Lung (tissue), 12 donors: Measurements from ENCODE around the gene EPB41L5. TPM values are rescaled to one million over a fixed set of nuclear protein-coding genes. Genes with fewer than 3 reads are reported as not detected.
A peak's percentile ranks its signal among the peaks of the same experiment; 100 is the strongest.

ENCODE experiments used
- ATAC-seq: fragments of 200-7000 bp; cut with Tn5 transposase; one replicate; pipeline ENCODE4 v1.9.1; 2020; ENCODE audit warnings: moderate number of reproducible peaks; ENCODE audit not compliant: insufficient read depth, low FRiP score
- DNase-seq, 3 donors: peaks; one replicate each; pipeline ENCODE4 v3.0.0-alpha.2; 2013 to 2017
- H3K27ac ChIP-seq, 2 donors: one replicate each; pipeline ENCODE4 v1.5.1; 2013; ENCODE audit warnings: mild to moderate bottlenecking in 2 of 2, moderate library complexity in 2 of 2, control low read depth in 1 of 2, inconsistent platforms in 1 of 2, low read depth in 1 of 2, low read length in 1 of 2
- H3K27me3 ChIP-seq, 3 donors: one replicate each; pipeline ENCODE4 v1.5.1; 2013; ENCODE audit warnings: low read length in 2 of 3; ENCODE audit not compliant: control insufficient read depth in 3 of 3, insufficient read depth in 3 of 3
- H3K36me3 ChIP-seq, 4 donors: one replicate each; pipeline ENCODE4 v1.5.1; 2013; ENCODE audit warnings: low read length in 4 of 4, mild to moderate bottlenecking in 1 of 4, moderate library complexity in 1 of 4; ENCODE audit not compliant: control insufficient read depth in 4 of 4, insufficient read depth in 4 of 4
- H3K4me1 ChIP-seq, 5 donors: one replicate each; pipeline ENCODE4 v1.5.1; 2013; ENCODE audit warnings: low read length in 5 of 5, mild to moderate bottlenecking in 2 of 5, moderate library complexity in 1 of 5; ENCODE audit not compliant: control insufficient read depth in 5 of 5, insufficient read depth in 5 of 5
- H3K4me3 ChIP-seq: one replicate; pipeline ENCODE4 v1.5.1; 2013; ENCODE audit warnings: mild to moderate bottlenecking, control low read depth, moderate library complexity
- H3K9ac ChIP-seq, 2 donors: one replicate each; pipeline ENCODE4 v1.5.1; 2013; ENCODE audit warnings: low read length in 2 of 2, control low read depth in 1 of 2; ENCODE audit not compliant: insufficient read depth in 1 of 2
- H3K9me3 ChIP-seq, 4 donors: one replicate each; pipeline ENCODE4 v1.5.1; 2013; ENCODE audit warnings: low read length in 3 of 4, mild to moderate bottlenecking in 1 of 4, moderate library complexity in 1 of 4; ENCODE audit not compliant: control insufficient read depth in 4 of 4, insufficient read depth in 3 of 4
- WGBS, 2 donors: extraction: QIAGEN DNeasy Blood & Tissue Kit; methylation state at CpG; one replicate each; pipeline ENCODE4 v1.1.7; 2013; 5-methylcytosine and 5-hydroxymethylcytosine counted together
- polyA plus RNA-seq, 2 donors: library from polyadenylated mRNA; stranded (reverse); fragments of 200-250 nt; gene quantifications; one replicate each; pipeline ENCODE4 v1.2.1, GENCODE V29; 2013
- total RNA-seq, 2 donors: library from RNA; depleted of rRNA in 1 of 2; stranded (reverse); fragments of >200 nt in 1 of 2; gene quantifications; one replicate each; pipeline ENCODE4 v1.2.1, GENCODE V29; 2014 to 2021
- TF ChIP-seq, protein P1 (sequence below): IDR thresholded peaks from 2 replicates; pipeline ENCODE4 v1.5.1; 2012; ENCODE audit warnings: mild to moderate bottlenecking; ENCODE audit errors: control extremely low read depth, extremely low read depth
- donor health status: control.
- donor health status: control.
- donor health status: Bipolar disorder and iron deficiency.
- donor health status: healthy.
- donor health status: DM: yes; HTN: yes; CAD: no.

Gene EPB41L5
- total and polyA plus RNA-seq, 4 donors, result 14.7 to 101 (median 31.3) TPM

DNA sequence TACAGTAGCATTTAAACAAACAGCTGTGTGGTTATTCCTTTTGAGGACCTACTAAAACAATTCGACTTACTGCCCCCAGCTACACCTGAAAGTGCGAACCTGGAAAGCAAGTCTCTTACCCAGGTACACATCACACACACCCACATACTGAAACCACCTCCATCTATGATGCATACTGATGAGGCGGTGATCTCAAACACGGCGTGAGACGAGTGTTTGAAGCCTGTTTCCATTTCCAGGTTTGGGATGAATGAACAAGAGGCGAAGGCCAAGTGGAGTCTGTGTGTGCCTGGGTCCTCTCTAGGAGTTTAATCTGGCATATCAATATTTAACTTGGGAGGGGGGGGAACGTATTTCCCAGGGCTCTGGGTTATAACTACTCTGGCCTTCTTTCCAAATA is 208.7 kb downstream of the EPB41L5 start:
- TF ChIP-seq, protein P1, sequence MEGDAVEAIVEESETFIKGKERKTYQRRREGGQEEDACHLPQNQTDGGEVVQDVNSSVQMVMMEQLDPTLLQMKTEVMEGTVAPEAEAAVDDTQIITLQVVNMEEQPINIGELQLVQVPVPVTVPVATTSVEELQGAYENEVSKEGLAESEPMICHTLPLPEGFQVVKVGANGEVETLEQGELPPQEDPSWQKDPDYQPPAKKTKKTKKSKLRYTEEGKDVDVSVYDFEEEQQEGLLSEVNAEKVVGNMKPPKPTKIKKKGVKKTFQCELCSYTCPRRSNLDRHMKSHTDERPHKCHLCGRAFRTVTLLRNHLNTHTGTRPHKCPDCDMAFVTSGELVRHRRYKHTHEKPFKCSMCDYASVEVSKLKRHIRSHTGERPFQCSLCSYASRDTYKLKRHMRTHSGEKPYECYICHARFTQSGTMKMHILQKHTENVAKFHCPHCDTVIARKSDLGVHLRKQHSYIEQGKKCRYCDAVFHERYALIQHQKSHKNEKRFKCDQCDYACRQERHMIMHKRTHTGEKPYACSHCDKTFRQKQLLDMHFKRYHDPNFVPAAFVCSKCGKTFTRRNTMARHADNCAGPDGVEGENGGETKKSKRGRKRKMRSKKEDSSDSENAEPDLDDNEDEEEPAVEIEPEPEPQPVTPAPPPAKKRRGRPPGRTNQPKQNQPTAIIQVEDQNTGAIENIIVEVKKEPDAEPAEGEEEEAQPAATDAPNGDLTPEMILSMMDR, result no peak
- H3K27ac ChIP-seq, result no peak overlapping the region
- 95 to 96% methylated on average over 8 of the region's 8 CpGs for WGBS, 2 donors
- no peak for ATAC-seq
- H3K9me3 ChIP-seq, result peaks cover 0 to 10% (median 1%) of the 10 kb centered on the region in 4 donors
- H3K9ac ChIP-seq, result no peak overlapping the region
- DNase-seq, result no peak
- H3K36me3 ChIP-seq, result peaks cover 0 to 25% (median 8%) of the 10 kb centered on the region in 4 donors
- no peak overlapping the region for H3K4me3 ChIP-seq
- peaks cover 3 to 17% (median 5%) of the 10 kb centered on the region in 5 donors for H3K4me1 ChIP-seq
- no peaks in the 10 kb centered on the region for H3K27me3 ChIP-seq

DNA sequence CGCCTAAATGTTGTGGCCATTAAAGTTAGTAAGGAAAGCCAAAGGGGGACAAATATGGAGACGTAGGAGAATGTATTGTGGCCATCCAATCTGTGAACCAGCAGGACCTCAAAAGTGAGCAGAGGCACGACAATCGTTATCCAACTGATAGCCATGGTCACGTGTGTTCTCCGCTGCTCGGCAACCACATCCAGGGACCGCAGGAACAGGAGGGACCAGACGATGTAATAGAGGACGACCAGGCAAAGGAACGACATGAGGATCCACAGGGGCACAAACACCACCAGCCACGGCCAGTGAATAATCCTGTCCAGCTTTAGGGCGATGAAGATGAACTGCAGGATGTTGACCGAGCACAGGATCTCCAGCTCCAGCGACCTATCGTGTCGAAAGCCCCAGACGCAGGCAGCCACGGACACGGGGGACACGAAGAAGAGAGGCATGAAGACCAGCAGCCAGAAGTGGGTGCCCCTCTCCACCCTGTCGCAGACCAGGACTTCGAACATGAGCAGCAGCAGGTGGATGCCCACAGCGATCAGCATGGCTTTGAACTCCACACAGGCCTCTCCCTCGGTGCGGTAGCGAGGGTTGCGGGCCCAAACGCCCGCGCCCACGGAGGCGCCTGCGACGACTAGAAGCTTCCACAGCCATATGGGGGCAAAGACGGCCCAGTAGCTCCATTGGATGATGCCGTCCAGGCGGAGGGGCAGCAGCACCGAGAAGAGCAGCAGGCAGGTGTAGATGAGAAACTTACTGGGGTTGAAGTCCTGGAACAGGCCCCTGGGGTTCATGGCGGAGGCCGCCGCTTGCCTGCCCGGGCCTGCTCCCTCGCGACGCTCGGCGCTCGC is 209.5 kb downstream of the EPB41L5 start:
- ATAC-seq, result no peak
- Histone ChIP-seq H3K27ac (peak overlapping the region; percentile 96 to 97), H3K27me3 (no peaks in the 10 kb centered on the region), H3K4me3 (peak overlapping the region; percentile 55), H3K9ac (no peak overlapping the region), H3K4me1 (peaks cover 3 to 17% (median 5%) of the 10 kb centered on the region in 5 donors), H3K9me3 (peaks cover 0 to 10% (median 1%) of the 10 kb centered on the region in 4 donors), H3K36me3 (peaks cover 0 to 22% (median 8%) of the 10 kb centered on the region in 4 donors)
- no peak for DNase-seq
- WGBS, 2 donors, result 79 to 93% methylated on average over 41 to 49 of the region's 49 CpGs
- TF ChIP-seq, protein P1, result no peak

DNA sequence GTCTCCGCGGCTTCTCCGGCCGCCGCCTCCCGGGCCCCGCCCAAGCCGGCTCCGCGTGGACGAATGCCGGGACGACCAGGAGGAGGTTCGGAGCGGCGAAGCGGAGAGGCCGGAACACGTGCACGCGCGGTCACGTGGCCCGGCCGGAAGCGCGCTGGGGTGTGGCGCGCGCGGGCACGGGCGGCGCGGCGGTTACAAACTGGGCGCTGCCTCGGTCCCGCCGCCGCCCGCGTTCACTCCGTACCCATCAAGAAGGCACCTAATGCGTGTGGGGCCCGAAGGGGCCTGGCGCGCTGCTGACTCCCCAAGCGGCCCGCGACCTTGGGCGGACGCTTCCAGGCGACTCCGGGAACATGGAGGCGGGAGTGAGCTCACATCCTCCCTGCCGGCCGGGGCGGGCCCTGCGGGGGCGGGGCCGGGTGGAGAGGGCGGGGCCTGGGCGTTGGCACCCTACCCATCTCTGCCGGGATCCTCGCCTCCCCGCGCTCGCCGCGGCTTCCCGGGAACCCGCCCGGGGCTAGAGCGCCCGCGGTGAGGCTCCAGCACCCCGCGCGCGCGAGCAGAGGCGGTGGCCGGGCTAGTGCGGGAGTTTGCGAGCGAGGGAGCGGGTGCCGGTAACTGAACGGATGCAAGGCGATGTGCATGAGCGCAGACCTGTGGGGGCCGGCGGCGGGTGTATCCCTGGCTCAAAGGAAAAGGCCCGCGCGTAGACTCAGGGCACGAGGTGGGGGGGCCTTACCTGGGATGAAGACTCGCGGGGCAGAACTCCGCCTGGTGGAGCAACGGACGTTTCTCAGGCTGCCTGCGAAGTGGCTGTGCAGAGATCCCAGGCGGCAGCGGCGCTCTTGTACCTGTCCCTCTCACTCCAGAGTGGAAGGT is 210.4 kb downstream of the EPB41L5 start, which contains the start of gene TMEM185B:
TMEM185B (minus strand) TSS at position 367 of the 879 bp plus-strand sequence. CDS start 424 bp downstream, outside the sequence.
- H3K9me3 ChIP-seq, result peaks cover 0 to 10% (median 1%) of the 10 kb centered on the region in 4 donors
- 2 to 3% methylated on average over 81 to 108 of the region's 108 CpGs for WGBS, 2 donors
- peak within 1 kb of the TSS; percentile 61 for H3K4me3 ChIP-seq
- DNase-seq (peak; percentile 89 to 94 (median 90)), ATAC-seq (peak; percentile 98)
- H3K27me3 ChIP-seq, result peaks cover 0 to 2% (median 2%) of the 10 kb centered on the region in 3 donors
- H3K9ac ChIP-seq, result peak within 1 kb of the TSS; percentile 50 to 73
- peaks cover 0 to 21% (median 8%) of the 10 kb centered on the region in 4 donors for H3K36me3 ChIP-seq
- TF ChIP-seq, protein P1, result no peak
- peak within 1 kb of the TSS; percentile 96 to 97 for H3K27ac ChIP-seq
- H3K4me1 ChIP-seq, result peaks cover 3 to 17% (median 5%) of the 10 kb centered on the region in 5 donors
